NCI-H774 (cell line): ENCODE results near the gene SNED1.

ENCODE experiments used
- DNase-seq: peaks from one replicate; lab custom pipeline; 2025; lab: John Stamatoyannopoulos, UW

The SNED1 gene

DNA sequence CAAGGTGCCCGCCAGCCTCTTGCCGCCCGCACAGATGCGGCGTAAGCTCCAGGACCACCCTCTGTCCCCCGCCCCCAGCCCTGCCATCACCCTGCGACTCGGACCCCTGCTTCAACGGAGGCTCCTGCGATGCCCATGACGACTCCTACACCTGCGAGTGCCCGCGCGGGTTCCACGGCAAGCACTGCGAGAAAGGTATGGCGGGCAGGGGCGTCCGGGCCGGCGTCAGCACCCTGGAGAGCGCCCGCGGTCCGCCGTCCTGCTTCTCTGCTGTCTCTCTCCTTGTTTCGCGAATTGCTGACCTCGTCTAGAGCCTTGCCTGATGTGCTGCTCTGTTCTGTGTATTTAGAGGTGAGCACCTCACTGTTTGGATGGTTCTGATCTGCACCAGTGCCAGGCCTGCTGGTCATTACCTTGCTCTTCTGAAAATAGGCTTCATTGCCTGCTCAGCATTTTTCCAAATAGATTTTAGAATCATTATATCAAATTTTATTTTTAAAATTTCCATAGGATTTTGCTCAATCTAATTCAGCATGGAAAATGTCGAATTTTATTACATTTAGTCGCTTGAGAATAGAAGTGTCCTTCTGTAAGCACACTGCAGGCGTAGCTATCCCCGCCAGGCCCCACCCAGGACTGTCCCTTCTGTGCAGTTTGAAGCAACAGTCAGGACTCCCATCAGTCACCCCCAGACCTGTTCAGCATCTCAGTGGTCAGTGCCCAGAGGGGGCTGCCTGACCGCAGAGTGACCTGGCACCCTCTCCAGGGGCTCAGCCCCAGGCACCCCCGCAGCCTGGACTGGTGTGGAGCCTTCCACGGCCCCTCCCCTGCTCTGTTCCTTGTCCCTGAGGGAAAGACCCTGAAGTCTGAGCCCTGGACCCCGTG lies 51.6 kb downstream of the SNED1 start:
- DNase-seq, result no peak

DNA sequence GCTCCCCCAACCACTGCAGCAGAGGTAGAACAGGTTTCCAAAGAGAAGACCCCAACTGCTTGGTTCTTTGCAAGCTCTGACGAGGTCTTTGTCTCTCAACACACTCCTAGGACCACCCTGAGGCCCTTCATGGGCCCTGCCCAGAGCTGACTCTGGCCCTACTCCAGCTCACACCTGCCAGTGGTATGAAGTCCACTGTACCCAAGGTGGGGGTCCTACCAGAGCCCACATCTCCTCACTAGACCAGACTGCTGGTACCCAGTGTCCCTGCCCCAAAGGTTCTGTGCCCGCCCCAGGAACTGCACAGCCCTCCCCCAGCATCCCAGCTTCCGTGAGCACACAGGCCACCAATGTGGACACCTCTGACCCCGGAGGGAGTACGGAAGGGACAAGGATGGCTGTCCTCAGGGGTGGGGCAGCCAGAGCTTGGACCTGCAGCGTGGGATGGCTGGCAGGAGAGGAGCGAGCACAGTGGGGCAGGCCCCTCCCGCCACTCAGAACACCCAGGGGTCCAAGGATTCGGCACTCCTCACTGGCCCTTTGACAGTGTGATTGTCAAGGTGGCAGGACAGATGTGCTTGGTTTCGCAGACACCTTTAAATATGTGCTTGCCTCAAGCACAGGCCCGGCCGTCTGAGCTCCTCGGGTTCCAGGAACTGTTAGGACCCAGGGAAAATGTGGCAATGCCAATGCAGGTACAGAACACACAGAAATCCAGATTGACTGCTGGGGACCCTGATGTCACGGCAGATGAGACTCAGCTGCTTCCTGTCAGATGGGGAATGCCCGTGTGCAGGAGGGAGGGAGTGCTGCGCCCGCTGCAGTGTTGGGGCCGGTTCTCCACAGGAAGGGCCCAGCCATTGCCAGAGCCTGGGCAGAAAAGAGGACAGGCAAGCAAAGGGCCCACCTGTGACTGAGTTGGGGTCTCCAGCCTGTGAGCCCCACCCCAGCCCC lies 52.5 kb downstream of the SNED1 start:
- no peak for DNase-seq

DNA sequence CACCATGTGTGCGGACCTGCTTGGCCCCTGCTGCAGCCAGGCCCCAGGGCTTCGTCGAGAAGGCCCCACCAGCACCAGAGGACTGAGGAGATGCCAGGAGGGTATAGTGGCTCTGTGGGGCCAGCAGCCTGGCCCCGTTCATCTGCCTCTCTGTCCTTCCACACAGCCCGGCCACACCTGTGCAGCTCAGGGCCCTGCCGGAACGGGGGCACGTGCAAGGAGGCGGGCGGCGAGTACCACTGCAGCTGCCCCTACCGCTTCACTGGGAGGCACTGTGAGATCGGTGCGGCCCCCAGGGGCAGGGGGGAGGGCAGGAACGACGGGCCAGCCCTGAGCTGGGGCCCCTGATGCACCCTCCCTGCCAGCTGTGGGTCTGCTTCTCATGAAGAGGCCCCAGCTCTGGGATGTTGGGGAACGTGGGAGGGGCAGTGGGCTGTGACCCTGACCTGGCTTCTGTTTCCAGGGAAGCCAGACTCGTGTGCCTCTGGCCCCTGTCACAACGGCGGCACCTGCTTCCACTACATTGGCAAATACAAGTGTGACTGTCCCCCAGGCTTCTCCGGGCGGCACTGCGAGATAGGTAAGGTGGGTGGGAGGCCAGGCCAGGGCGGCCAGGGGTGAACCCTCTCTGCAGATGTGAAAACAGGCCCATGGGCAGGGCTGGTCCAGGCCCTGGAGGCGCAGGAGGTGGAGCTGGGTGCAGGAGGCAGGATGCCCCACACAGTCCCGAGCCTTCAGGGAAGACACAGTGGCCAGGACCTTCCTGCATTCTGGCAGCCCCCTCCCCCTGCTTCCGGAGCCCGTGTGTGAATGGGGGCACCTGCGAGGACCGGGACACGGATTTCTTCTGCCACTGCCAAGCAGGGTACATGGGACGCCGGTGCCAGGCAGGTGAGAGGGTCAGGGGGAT lies 53.4 kb downstream of the SNED1 start:
- no peak for DNase-seq

DNA sequence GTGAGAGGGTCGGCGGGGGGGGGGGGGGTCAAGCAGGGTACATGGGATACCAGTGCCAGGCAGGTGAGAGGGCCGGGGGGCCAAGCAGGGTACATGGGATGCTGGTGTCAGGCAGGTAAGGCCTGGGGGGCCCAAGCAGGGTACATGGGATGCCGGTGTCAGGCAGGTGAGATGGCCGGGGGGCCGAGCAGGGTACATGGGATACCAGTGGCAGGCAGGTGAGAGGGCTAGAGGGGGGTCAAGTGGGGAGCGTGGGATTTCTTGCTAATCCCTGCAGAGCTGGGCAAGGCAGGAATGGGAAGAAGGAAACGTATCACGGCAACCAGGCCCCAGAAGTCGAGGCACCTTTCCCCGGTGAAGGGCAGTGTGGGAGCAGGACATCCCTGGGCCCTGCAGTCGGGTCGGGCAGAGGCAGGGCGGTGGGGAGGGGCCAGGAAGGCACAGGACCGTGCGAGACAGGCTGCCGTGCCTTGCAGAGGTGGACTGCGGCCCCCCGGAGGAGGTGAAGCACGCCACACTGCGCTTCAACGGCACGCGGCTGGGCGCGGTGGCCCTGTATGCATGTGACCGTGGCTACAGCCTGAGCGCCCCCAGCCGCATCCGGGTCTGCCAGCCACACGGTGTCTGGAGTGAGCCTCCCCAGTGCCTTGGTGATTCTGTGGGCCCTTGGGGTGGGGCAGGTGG lies 54.4 kb downstream of the SNED1 start:
- DNase-seq, result no peak

DNA sequence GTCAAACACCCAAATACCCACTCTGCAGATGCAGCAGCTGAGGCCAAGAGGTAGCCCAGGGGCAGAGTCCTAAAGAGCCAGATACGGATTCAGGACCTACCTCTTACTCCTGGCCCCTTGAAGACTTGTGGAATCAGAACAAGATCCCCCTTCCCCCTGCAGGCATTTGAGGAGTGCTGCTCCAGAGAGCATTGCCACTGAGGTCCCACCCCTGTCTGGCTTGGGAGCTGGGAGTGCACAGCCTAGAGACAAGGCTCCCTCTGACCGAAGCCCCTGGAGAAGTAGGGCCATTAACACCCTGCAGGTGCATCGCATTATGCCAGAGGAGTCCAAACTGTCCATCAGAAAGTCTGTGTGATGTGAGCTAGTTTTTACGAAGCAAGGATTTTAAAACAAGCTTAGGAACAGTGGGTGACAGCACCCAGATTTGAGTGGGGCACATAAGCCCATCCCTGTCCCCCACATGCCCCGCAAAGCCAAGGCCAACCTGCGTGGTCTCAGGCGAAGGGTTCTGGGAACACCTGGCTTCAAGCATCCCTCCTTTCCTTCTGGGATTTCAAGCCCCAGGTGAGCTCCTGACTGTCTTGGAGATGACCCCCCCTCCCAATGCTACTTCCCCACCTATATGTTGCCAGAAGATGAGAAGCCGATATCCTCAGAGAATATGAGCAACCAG lies 55.3 kb downstream of the SNED1 start:
- no peak for DNase-seq

DNA sequence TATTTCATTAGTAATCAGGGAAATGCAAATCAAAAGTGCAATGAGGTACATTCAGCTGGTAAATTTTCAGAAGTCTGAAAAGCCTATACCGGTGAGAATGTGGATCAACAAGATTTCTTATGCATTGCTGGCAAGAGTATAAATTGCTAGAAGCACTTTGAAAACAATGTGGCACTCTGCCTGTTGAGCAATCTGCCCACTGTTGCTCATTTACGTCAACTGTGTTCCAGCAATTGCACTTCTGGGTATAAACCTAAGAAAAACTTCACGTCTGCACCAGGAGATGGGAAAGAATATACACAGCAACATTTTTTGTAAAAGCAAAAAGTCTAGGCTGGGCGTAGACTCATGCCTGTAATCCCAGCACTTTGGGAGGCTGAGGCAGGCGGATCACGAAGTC lies 62.9 kb downstream of the SNED1 start:
- DNase-seq, result no peak

DNA sequence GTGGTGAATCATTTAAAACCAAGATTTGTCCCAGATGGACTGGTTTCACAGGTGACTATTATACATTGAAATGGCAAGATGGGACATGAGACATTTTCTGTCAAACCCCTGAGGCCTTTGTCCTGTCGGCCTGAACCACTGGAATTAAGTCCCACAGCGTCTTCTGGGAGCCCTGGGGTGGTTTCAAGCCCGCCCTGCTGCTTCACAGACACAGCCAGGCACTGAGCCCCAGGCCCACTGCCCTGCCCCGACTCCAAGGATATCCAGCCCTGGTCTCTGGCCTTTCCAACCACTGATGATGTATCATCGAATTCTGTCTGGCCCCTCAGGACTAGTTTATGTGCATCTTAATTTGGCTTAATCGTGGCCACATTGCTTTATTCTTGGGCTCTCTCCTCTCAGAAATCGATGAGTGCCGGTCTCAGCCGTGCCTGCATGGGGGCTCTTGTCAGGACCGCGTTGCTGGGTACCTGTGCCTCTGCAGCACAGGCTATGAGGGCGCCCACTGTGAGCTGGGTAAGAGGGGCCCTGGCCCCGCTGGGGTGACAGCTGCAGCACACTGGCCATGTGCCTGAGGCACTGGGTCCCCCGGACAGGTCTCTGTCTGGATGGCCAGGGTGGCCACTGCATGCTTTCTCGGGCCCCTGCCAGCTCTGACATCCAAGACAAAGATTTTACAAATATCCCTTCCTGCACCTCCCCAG lies 64.1 kb downstream of the SNED1 start:
- DNase-seq, result no peak

DNA sequence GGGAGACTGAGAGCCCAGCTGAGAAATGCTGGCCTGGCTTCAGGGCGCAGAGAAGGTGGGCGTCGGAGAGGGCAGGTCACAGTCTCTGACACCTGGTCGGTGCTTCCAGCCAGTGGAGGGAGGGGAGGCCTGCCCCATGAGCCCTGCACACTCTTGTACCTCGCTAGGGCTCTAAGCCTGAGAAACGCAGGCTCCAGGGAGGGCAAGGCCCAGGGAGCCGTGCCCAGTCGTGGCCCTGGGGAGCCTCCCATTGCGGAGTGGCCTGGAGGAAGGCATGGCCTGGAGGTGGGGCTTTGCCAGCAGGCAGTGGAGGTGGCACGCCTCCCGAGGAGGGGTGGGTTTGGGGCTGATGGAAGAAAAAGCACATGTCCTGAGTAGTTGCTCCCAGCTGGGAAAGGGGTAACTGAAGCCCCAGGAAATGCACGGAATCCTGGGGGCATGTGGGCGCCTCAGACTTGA lies 64.7 kb downstream of the SNED1 start:
- DNase-seq, result no peak

DNA sequence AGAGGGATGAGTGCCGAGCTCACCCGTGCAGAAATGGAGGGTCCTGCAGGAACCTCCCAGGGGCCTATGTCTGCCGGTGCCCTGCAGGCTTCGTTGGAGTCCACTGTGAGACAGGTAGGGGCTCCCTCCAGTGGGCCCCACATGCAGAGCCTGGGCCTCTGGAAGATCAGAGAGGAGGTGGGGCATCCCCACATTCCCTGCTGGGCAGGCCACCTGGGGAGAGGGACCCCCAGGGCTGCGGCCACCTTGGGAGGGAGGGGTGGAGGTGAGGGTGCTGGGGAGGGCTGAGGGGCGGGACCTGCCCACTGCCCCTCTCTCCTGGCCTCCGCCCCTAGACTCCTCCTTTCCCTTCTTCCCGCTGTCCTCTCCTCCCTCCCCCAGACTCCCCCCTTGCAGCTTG lies 65.2 kb downstream of the SNED1 start:
- no peak for DNase-seq

DNA sequence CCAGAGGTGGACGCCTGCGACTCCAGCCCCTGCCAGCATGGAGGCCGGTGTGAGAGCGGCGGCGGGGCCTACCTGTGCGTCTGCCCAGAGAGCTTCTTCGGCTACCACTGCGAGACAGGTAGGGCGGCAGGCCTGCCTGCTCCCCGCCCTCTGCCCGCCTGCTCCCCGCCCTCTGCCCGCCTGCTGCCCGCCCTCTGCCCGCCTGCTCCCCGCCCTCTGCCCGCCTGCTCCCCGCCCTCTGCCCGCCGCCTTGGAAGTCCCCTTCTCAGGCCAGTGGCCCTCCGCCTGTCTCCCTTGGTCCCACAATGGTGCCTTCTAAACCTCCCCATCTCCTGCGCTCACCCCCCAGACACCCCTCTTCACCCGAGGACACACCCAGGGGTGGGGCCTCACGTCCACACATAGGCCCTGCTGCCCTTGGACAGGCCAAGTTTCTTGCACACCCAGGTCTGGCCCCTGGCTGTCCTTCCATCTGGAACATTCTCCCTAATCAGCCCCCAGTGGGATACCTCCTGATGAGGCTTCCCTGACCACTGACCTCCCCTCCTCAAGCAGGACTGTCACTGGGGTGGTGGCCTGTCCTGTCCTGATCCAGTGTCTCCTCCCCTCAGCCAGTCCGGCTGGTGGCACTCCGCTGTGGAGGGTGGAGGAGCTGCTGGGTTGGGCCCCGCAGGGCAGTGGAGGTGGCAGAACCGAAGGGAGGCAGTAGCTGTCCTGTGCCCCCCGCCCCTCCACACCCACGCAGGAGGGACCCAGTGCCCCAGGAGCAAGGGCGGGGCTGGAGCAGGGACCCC lies 65.8 kb downstream of the SNED1 start:
- peak; percentile 13 for DNase-seq

DNA sequence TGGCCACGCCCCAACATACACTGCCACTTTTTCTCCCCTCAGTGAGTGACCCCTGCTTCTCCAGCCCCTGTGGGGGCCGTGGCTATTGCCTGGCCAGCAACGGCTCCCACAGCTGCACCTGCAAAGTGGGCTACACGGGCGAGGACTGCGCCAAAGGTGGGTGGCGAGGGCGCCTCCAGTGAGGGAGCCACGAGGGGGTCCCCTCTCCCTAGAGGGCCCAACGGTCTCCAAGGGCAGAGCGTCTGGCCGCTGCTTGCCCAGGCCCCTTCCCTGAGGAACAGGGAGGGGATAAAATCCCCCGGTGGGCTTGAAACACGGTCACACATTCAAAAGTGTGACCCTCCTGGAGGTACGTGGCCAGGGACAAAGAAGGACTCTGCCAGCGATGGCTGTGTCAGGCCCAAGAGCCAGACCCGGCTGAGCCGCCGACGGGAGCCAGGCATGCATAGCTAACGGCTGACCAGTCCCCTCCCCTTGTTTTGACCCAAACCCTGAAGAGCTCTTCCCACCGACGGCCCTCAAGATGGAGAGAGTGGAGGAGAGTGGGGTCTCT lies 66.5 kb downstream of the SNED1 start:
- DNase-seq, result no peak

DNA sequence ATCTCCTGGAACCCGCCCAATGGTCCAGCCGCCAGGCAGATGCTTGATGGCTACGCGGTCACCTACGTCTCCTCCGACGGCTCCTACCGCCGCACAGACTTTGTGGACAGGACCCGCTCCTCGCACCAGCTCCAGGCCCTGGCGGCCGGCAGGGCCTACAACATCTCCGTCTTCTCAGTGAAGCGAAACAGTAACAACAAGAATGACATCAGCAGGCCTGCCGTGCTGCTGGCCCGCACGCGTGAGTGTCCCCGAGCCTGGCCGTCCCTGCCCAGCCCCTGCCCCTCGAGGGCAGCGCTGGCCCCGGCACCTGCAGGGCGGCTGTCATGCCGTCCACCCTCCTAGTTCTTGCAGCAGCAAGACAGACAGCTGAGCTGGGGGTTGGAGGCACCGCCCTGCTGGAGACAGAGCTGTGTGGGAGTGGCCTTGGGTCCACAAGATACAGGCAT lies 67.0 kb downstream of the SNED1 start:
- DNase-seq, result no peak

DNA sequence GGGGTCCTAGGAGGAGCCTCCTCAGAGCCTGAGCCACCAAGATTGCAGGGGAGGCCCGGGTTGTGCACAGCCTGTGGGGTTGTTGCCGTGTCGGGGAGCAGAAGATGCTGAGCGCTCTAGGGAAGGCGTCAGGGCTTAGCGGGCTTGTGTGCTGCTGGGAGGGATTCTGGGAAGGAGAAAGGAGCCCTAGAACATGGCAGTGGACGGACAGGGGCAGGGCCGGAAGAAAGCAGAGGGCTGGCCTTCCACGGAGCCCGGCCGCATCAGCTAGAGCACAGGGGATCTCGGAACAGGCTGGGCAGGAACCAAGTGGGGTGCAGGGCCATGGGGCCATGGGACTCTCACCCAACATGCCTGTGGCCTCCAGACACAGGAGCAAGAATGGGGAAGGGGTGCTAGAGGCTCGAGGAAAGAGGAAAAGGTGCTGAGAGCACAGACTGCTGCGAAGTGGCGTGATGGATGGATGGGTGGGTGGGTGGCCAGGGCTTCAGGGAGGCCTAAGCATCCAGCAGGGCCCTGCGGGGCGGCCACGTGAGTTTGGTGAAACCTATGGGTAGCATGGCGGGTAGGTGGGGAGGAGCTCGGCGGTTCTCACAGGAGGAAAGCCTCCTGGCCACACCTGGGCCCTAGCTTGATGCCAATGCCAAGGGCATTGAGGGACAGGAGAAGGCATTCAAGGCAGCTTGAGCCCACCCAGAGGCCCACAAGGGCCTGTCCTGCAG lies 67.9 kb downstream of the SNED1 start:
- no peak for DNase-seq

DNA sequence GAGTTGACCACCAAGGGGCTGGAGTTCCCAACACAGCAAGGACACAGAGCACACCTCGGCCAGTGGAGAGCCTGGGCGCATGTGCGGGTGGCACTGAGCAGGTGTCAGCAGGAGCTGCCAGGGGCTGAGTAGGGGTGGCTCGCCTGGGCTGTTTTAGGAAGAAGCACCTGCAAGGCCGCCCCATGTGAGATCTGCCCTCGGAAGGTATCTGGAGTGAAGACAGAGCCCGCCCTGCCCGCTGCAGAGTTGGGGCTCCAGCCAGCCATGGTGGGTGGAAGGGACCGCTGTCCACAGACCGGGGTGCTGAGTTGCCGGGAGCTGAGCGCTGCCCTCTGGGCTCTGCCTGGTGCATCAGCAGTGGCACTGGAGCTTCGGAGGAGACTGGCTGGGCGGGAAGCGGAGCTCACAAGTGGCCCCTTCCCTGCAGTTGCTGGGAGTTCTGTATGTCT lies 68.5 kb downstream of the SNED1 start:
- DNase-seq, result no peak

DNA sequence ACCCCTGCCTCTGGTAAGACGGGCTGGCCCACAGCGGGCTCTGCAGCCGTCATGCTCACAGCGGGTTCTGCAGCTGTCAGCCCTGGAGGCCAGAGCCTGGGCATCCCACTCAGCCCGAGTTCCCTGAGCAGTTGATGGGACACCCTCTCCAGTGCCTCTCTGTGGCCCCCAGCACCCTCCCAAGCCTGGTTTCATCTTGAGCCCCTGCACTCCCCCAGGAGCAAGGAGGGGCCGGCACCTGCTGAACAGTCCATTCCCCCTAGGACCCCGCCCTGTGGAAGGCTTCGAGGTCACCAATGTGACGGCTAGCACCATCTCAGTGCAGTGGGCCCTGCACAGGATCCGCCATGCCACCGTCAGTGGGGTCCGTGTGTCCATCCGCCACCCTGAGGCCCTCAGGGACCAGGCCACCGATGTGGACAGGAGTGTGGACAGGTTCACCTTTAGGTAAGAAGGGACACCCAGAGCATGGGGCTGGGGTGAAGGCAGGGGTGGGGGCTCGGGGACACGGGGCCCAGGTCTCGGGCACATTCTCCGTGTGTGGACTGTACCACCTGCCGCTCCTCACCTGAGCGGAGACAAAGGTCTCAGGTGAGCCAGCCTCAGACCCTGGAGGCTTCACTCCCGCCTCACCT lies 69.2 kb downstream of the SNED1 start:
- no peak for DNase-seq

DNA sequence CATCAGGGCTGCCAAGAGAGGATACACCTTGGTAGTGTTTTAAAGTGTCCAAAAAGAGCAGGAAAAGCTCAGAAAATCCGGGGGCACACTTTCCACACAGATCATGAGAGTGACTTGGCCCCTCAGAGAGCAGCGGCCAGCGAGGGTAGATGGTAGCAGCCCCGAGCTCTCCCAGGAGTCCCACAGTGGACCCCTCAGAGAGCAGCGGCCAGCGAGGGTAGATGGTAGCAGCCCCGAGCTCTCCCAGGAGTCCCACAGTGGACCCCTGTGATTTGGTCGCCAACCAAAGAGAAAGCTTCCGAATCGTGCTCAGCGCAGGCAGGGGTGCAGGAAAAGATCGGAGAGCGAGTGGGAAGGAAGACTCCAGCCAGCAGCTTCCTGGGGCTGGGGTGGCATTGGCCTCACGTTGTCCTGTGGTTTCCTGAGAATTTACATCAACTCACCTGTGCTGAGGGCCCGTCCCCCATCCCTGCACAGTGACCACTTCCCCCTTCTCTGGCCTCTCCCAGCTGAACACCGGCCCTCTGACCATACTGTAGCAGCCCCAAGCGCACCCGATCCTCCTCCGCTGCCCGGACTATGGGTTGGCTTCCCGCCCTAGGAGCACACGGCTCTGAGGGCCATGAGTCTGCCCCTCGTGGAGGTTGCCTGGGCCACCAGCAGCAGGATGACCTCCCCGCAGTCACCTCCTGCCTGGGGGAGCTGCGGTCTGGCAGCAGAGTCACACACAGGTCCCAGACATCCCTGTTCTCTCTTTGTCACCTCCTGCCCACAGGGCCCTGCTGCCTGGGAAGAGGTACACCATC lies 69.9 kb downstream of the SNED1 start:
- DNase-seq, result no peak
